Nephron (organoid): ENCODE measurements around the gene HMCN2.

ENCODE experiments used
- H3K27ac Mint-ChIP-seq, 3 experiments: 2 replicates each; pipeline ENCODE4 v1.8.0; 2020; ENCODE audit warnings: mixed read lengths in 3 of 3, mild to moderate bottlenecking in 2 of 3, moderate library complexity in 1 of 3
- H3K27me3 Mint-ChIP-seq: 2 replicates; pipeline ENCODE4 v1.8.0; 2021; ENCODE audit warnings: low read depth, mild to moderate bottlenecking, moderate library complexity, mixed read lengths
- H3K36me3 Mint-ChIP-seq: 2 replicates; pipeline ENCODE4 v1.8.0; 2020; ENCODE audit warnings: low read depth, mixed read lengths
- H3K4me1 Mint-ChIP-seq: 2 replicates; pipeline ENCODE4 v1.8.0; 2020; ENCODE audit warnings: mixed read lengths
- H3K4me3 Mint-ChIP-seq, 3 experiments: 2 replicates each; pipeline ENCODE4 v1.8.0; 2020; ENCODE audit warnings: mild to moderate bottlenecking in 3 of 3, mixed read lengths in 3 of 3, moderate library complexity in 2 of 3
- H3K9me3 Mint-ChIP-seq: 2 replicates; pipeline ENCODE4 v1.8.0; 2020; ENCODE audit warnings: mixed read lengths
- CTCF ChIP-seq, 3 experiments: fragments of 200-600 bp; sonication (generic); IDR thresholded peaks; one replicate each; pipeline ENCODE4 v1.5.0; 2021; ENCODE audit warnings: antibody characterized with exemption in 3 of 3; ENCODE audit not compliant: unreplicated experiment in 3 of 3

The HMCN2 gene

GRCh38 chr9:130298662-130299279 is 33.2 kb downstream of the HMCN2 start:
- no peaks in the 10 kb centered on the region for H3K9me3 Mint-ChIP-seq
- TF ChIP-seq CTCF (IDR thresholded peaks at IDR 0.05; ENCODE audit: unreplicated experiment in 3 of 3): no peak
- no peak overlapping the region for H3K4me3 Mint-ChIP-seq
- H3K27ac Mint-ChIP-seq: no peak overlapping the region
- H3K27me3 Mint-ChIP-seq: peaks cover 57% of the 10 kb centered on the region
- H3K4me1 Mint-ChIP-seq: peaks cover 1% of the 10 kb centered on the region
- H3K36me3 Mint-ChIP-seq: no peaks in the 10 kb centered on the region

GRCh38 chr9:130299785-130300615 is 34.4 kb downstream of the HMCN2 start:
- Mint-ChIP-seq H3K36me3 (no peaks in the 10 kb centered on the region), H3K27me3 (peaks cover 54% of the 10 kb centered on the region), H3K9me3 (no peaks in the 10 kb centered on the region), H3K4me3 (no peak overlapping the region), H3K4me1 (peaks cover 8% of the 10 kb centered on the region), H3K27ac (no peak overlapping the region)
- no peak for TF ChIP-seq CTCF (IDR thresholded peaks at IDR 0.05; ENCODE audit: unreplicated experiment in 3 of 3)

- Mint-ChIP-seq H3K27ac (no peak overlapping the region), H3K9me3 (no peaks in the 10 kb centered on the region), H3K4me3 (no peak overlapping the region), H3K27me3 (peaks cover 46% of the 10 kb centered on the region), H3K36me3 (no peaks in the 10 kb centered on the region), H3K4me1 (peaks cover 8% of the 10 kb centered on the region)
- TF ChIP-seq CTCF (IDR thresholded peaks at IDR 0.05; ENCODE audit: unreplicated experiment in 3 of 3): no peak
These were observed 35.2 kb downstream of the HMCN2 start for GRCh38 chr9:130300739-130301138.

- Mint-ChIP-seq H3K4me1 (peaks cover 8% of the 10 kb centered on the region), H3K27me3 (peaks cover 37% of the 10 kb centered on the region), H3K4me3 (no peak overlapping the region), H3K36me3 (no peaks in the 10 kb centered on the region), H3K27ac (no peak overlapping the region), H3K9me3 (no peaks in the 10 kb centered on the region)
- TF ChIP-seq CTCF (IDR thresholded peaks at IDR 0.05; ENCODE audit: unreplicated experiment in 3 of 3): no peak
These were observed 36.1 kb downstream of the HMCN2 start for GRCh38 chr9:130301483-130302286.

- Mint-ChIP-seq H3K27me3 (peaks cover 27% of the 10 kb centered on the region), H3K27ac (no peak overlapping the region), H3K4me1 (peaks cover 8% of the 10 kb centered on the region), H3K4me3 (no peak overlapping the region), H3K36me3 (no peaks in the 10 kb centered on the region), H3K9me3 (no peaks in the 10 kb centered on the region)
- TF ChIP-seq CTCF (IDR thresholded peaks at IDR 0.05; ENCODE audit: unreplicated experiment in 3 of 3): no peak
These were observed 37.4 kb downstream of the HMCN2 start for GRCh38 chr9:130302785-130303612.
